ENCODE data around the gene MTNR1B.

MTNR1B gene

GRCh38 chr11:92931746-92932422, 37.6 kb upstream of the MTNR1B start:
- TF ChIP-seq FOXP2 (optimal IDR thresholded peaks at IDR 0.05; ENCODE audit: borderline replicate concordance, extremely low read depth, extremely low read length, insufficient read depth) (no peak), SIN3A (IDR thresholded peaks at IDR 0.05; ENCODE audit: borderline replicate concordance, insufficient read depth, low read length) (no peak), REST (IDR thresholded peaks at IDR 0.05; ENCODE audit: insufficient read depth in 1 of 2, low read depth in 2 of 2, low read length in 2 of 2) (no peak), POLR2AphosphoS5 (IDR thresholded peaks at IDR 0.05; ENCODE audit: low read depth, low read length) (no peak), TAF1 (IDR thresholded peaks at IDR 0.05; ENCODE audit: borderline replicate concordance, insufficient read depth, low read length) (no peak)

- TF ChIP-seq REST (IDR thresholded peaks at IDR 0.05; ENCODE audit: insufficient read depth in 1 of 2, low read depth in 2 of 2, low read length in 2 of 2) (no peak), FOXP2 (optimal IDR thresholded peaks at IDR 0.05; ENCODE audit: borderline replicate concordance, extremely low read depth, extremely low read length, insufficient read depth) (no peak), TAF1 (IDR thresholded peaks at IDR 0.05; ENCODE audit: borderline replicate concordance, insufficient read depth, low read length) (no peak), SIN3A (IDR thresholded peaks at IDR 0.05; ENCODE audit: borderline replicate concordance, insufficient read depth, low read length) (no peak)
Observed at GRCh38 chr11:92939305-92939704, 30.1 kb upstream of the MTNR1B start.

- TF ChIP-seq FOXP2 (optimal IDR thresholded peaks at IDR 0.05; ENCODE audit: borderline replicate concordance, extremely low read depth, extremely low read length, insufficient read depth): no peak
- no peak for TF ChIP-seq POLR2AphosphoS5 (IDR thresholded peaks at IDR 0.05; ENCODE audit: low read depth, low read length)
- no peak for TF ChIP-seq REST (IDR thresholded peaks at IDR 0.05; ENCODE audit: insufficient read depth in 1 of 2, low read depth in 2 of 2, low read length in 2 of 2)
- TF ChIP-seq SIN3A (IDR thresholded peaks at IDR 0.05; ENCODE audit: borderline replicate concordance, insufficient read depth, low read length): no peak
Observed at GRCh38 chr11:92941676-92942571, 27.5 kb upstream of the MTNR1B start.

GRCh38 chr11:92946707-92947106, 22.7 kb upstream of the MTNR1B start:
- TF ChIP-seq REST (IDR thresholded peaks at IDR 0.05; ENCODE audit: insufficient read depth in 1 of 2, low read depth in 2 of 2, low read length in 2 of 2) (no peak), FOXP2 (optimal IDR thresholded peaks at IDR 0.05; ENCODE audit: borderline replicate concordance, extremely low read depth, extremely low read length, insufficient read depth) (no peak), TAF1 (IDR thresholded peaks at IDR 0.05; ENCODE audit: borderline replicate concordance, insufficient read depth, low read length) (no peak), SIN3A (IDR thresholded peaks at IDR 0.05; ENCODE audit: borderline replicate concordance, insufficient read depth, low read length) (no peak), POLR2AphosphoS5 (IDR thresholded peaks at IDR 0.05; ENCODE audit: low read depth, low read length) (no peak)

Measured in PFSK-1 (cell line).